Stimulated activated CD8-positive, alpha-beta memory T cell treated with anti-CD3 and anti-CD28 coated beads, Interleukin-4, amount 100 ng/mL, for 24 hours (primary cell): ENCODE measurements around the gene NR5A2.

ENCODE experiments used
- DNase-seq: peaks from one replicate; pipeline ENCODE4 v3.0.0-alpha.2; 2020; ENCODE audit warnings: low read depth

Gene NR5A2

GRCh38 chr1:200206340-200206739 is 178.8 kb downstream of the NR5A2 start:
- DNase-seq = no peak

GRCh38 chr1:200206761-200207160 is 179.3 kb downstream of the NR5A2 start:
- DNase-seq = no peak

GRCh38 chr1:200207711-200208126 is 180.2 kb downstream of the NR5A2 start:
- DNase-seq = no peak

- DNase-seq = no peak
Observed at GRCh38 chr1:200211157-200211556, 183.6 kb downstream of the NR5A2 start.

- DNase-seq = no peak
Observed at GRCh38 chr1:200213392-200213791, 185.9 kb downstream of the NR5A2 start.

- no peak for DNase-seq
Observed at GRCh38 chr1:200213921-200214320, 186.4 kb downstream of the NR5A2 start.

- DNase-seq = no peak
Observed at GRCh38 chr1:200215350-200215749, 187.8 kb downstream of the NR5A2 start.

GRCh38 chr1:200217703-200218102 is 190.2 kb downstream of the NR5A2 start:
- DNase-seq = no peak

- DNase-seq = no peak
Observed at GRCh38 chr1:200221614-200222282, 194.2 kb downstream of the NR5A2 start.

- DNase-seq = no peak
Observed at GRCh38 chr1:200223207-200223606, 195.7 kb downstream of the NR5A2 start.

- no peak for DNase-seq
Observed at GRCh38 chr1:200223613-200224012, 196.1 kb downstream of the NR5A2 start.

GRCh38 chr1:200224315-200224714 is 196.8 kb downstream of the NR5A2 start:
- DNase-seq = no peak

- no peak for DNase-seq
Observed at GRCh38 chr1:200226268-200226968, 198.9 kb downstream of the NR5A2 start.

GRCh38 chr1:200226969-200227303 is 199.4 kb downstream of the NR5A2 start:
- no peak for DNase-seq
